ENCODE measurements around the gene MESP1.

- TF ChIP-seq CTCF (IDR thresholded peaks at IDR 0.05; ENCODE audit: poor library complexity) (no peak), EZH2 (IDR thresholded peaks at IDR 0.05; ENCODE audit: borderline replicate concordance) (no peak)
Observed at GRCh38 chr15:89724621-89725020, 26.4 kb downstream of the MESP1 start.
